ENCODE data around the gene MYL5.

GRCh38 chr4:658681-659667, 15.4 kb upstream of the MYL5 start:
- TF ChIP-seq CTCF (IDR thresholded peaks at IDR 0.05; ENCODE audit: insufficient read depth, low read depth, low read length) = no peak
- no peak for TF ChIP-seq EZH2 (IDR thresholded peaks at IDR 0.05; ENCODE audit: insufficient read depth, low read length)
